GM13977 (cell line): ENCODE data around the gene ABI3BP.

Experiments used
- DNase-seq: peaks from one replicate; pipeline ENCODE4 v3.0.0; 2012; ENCODE audit warnings: low spot score
- CTCF ChIP-seq: IDR thresholded peaks from 2 replicates; pipeline ENCODE4 v1.5.1; 2012; ENCODE audit warnings: mild to moderate bottlenecking, control low read depth; ENCODE audit not compliant: insufficient read depth; ENCODE audit errors: extremely low read depth, missing control alignments
- in situ Hi-C: fragments of 300-500 bp; cut with MboI; formaldehyde crosslinking; loops from one replicate; pipeline ENCODE4 v1.12.0; 2022; ENCODE audit warnings: low sequenced_read_pairs, low pct_unique_long_range_greater_than_20kb, mixed read lengths, inconsistent platforms; ENCODE audit not compliant: unreplicated experiment

Gene ABI3BP

GRCh38 chr3:100891033-100891432 lies 102.2 kb downstream of the ABI3BP start:
- in situ Hi-C loops = no loop called here

GRCh38 chr3:100888881-100889280 lies 104.3 kb downstream of the ABI3BP start:
- no peak for DNase-seq
- in situ Hi-C loops = no loop called here
- TF ChIP-seq CTCF = no peak

More at GRCh38 chr3:100891033-100891432, 102.2 kb downstream of the ABI3BP start:
- TF ChIP-seq CTCF = no peak
- no peak for DNase-seq

GRCh38 chr3:100882571-100882984 lies 110.6 kb downstream of the ABI3BP start:
- no peak for TF ChIP-seq CTCF
- in situ Hi-C loops = no loop called here
- DNase-seq = no peak

- TF ChIP-seq CTCF = no peak
- DNase-seq = no peak
- in situ Hi-C loops = no loop called here
Observed at GRCh38 chr3:100880845-100881244, 112.4 kb downstream of the ABI3BP start.

- in situ Hi-C loops = no loop called here
- no peak for TF ChIP-seq CTCF
Observed at GRCh38 chr3:100880072-100880471, 113.1 kb downstream of the ABI3BP start.

GRCh38 chr3:100879195-100879810 lies 113.9 kb downstream of the ABI3BP start:
- in situ Hi-C loops = no loop called here
- no peak for TF ChIP-seq CTCF
- DNase-seq = no peak

More at GRCh38 chr3:100880072-100880471, 113.1 kb downstream of the ABI3BP start:
- no peak for DNase-seq
